Measurements from ENCODE around the gene COA8.
A peak's percentile ranks its signal among the peaks of the same experiment; 100 is the strongest.
"Not testable (repeated sequence)": the region's sequence is repeated elsewhere in the genome, so short reads cannot be mapped to it uniquely, and the experiment has no call there.

The COA8 gene

DNA sequence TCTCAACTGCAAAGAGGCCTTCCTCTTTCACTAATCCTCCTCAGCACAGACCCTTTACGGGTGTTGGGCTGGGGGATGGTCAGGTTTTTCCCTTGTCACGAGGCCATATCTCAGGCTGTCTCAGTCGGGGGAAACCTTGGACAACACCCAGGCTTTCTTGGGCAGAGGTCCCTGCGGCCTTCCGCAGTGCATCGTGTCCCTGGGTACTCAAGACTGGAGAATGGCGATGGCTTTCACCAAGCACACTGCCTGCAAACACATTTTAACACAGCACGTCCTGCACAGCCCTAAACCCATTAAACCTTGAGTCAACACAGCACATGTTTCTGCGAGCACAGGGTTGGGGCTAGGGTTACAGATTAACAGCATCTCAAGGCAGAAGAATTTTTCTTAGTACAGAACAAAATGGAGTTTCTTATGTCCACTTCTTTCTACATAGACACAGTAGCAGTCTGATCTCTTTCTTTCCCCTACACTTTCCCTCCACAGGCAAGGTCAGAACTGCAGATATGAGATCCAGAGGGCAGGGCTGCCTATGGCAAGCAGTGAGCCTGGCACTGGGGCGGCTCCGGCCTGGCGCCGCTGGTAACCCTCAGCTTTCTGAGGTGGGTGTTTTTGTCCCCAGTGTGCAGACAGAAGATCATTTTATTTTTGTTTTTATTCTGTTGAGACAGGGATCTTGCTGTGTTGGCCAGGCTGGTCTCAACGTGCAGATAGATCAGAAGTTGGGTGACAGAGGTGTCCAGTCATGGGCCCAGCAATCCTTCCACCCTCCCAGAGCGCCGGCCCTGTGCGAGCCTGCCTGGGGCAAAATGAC lies 37.1 kb upstream of the COA8 start:
- not testable (repeated sequence) for DNase-seq (ENCODE audit: low read depth in 3 of 3)

DNA sequence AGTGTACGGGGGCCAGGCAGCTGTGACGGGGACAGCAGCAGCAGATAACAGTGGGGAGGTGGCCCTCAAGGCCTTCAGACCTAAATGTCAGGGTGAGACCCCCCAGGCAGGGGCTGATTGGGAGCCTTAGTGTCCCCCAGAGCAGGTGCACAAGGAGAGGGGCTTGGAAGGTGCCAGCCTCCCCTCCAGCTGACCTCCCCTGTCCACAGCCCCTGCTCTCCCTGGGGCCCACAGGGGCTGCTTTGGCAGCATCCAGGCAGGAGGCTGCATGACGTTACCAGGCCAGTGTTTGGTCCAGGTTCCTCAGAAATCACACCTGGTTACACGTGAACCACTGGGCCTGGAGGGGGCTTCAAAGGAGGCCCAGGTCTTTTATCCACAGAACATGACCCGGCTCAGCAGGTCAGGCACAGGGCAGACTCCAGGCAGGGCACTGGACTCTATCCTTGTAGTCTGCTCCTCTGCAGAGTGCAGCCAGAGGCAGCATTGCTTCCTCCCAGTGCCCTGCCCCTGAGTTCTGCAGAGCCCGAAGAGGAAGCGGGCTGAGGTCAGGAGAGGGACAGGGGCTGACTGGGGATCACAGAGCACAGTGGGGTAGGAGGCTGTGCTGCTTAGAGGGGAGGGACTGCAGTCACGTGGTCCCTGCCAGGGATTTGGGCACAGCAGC lies 36.4 kb upstream of the COA8 start:
- DNase-seq (ENCODE audit: low read depth in 3 of 3) = no peak

DNA sequence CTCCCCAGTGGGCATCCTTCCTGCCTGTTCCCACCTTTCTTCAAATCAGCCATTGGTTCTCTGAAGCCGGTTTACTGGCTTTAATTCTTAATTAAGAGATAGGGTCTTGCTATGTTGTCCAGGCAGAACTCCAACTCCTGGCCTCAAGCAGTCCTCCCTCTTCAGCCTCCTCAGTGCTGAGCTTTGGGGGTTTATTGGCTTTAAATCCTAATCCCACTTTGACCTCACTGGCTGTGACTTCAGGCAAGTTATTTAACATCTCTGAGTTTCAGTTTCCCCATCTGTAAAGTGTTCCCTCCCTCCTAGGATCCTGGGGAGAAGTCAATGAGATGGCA lies 35.9 kb upstream of the COA8 start:
- no peak for DNase-seq (ENCODE audit: low read depth in 3 of 3)

DNA sequence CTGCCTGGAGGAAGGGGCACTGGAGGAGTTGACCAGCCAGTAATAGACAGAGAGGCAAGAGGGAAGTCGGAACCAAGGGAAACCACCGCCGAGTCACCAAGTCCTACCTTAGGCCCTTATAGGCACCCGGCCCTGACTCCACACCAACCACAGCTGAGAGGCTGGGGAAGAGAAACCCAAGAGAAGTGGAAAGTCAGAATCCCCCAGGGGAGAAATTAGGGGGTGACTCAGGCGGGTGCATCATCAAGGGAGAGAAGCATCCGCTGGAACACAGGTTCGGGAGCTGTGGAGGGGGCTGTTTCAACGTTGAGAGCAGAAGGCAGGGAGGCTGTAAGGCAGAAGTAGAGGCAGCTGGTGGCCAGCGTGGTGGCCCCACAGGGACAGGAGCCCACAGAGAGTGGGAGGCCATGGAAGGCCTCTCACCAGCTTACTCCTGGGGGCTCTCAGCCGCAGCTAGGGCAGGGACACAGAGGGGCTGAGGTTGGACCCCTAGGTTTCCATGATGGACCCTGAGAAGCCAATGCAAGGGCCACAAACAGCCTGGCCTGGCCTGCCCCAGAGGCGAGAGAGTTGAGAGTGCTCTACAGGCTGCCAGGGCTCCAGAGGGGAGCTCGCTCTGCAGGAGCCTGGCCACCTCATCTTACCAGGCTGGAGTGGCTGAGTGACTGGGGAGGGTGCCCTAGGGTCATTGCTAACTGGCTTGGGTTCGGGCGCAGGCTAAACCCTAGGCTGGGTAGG lies 35.2 kb upstream of the COA8 start:
- DNase-seq (ENCODE audit: low read depth in 3 of 3) = peak in 1 of 3 donors; percentile 35

DNA sequence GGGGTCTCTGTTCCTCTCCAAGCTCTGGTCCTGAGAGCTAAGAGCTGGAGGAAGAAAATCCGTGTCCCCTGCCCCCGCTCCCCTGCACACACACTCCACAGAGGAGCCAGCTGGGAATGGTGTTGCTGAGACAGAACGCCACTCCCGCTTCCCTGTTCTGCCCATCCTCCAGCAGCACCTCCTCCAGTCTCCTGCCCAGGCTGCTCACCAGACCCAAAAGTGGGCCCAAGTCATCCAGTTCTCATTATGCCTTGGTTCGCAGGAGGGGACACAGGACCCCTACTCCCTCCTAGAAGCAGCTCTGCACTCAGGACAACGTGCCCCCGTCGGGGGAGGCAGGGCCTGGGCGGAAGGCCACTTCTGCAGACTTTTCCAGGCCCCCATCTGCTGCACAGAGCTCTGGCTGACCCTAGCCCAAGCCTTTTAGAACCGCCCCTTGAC lies 34.6 kb upstream of the COA8 start:
- no peak for DNase-seq (ENCODE audit: low read depth in 3 of 3)

DNA sequence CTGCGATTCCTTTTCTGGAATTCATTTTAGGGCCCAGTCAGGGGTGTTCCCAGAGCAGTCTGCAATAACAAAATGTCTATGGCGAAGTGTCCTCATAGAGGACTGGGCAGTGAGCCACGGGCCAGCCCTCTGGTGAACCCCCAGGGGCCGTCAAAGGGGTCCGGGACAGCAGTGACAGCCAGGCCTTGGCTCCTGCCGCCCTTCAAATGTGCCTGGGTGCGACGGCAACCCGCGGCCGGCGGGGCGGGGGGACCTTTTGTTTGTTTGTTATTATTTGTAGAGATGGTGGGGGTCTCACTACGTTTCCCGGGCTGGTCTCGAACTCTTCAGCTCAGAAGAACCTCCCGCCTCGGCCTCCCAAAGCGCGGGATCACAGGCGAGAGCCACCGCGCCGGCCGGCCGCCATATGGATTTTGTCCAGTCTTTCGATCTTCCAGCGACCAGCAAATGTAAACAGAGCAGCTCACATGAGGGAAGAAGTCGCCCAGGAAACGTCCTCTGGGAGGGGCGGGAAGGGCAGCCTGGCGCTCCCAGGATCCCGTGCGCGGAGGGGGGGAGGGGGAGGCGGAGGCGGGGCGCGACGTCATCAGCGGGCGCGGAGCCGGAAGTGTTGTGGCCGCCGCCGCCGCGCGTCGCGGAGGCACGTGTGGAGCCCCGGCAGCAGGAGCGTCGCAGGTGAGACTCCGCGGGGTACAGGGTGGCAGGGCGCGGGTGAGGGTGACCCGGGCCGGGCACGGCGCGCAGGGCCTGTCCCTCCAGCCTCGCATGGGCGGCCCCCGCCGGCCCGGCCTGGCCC lies 34.0 kb upstream of the COA8 start, which contains the start of gene TRMT61A:
TSS of gene TRMT61A (plus strand) at position 610 of the 796 bp plus-strand sequence. CDS start 783 bp downstream, outside the sequence.
- DNase-seq (ENCODE audit: low read depth in 3 of 3) = peak; percentile 56 to 71 (median 59)

DNA sequence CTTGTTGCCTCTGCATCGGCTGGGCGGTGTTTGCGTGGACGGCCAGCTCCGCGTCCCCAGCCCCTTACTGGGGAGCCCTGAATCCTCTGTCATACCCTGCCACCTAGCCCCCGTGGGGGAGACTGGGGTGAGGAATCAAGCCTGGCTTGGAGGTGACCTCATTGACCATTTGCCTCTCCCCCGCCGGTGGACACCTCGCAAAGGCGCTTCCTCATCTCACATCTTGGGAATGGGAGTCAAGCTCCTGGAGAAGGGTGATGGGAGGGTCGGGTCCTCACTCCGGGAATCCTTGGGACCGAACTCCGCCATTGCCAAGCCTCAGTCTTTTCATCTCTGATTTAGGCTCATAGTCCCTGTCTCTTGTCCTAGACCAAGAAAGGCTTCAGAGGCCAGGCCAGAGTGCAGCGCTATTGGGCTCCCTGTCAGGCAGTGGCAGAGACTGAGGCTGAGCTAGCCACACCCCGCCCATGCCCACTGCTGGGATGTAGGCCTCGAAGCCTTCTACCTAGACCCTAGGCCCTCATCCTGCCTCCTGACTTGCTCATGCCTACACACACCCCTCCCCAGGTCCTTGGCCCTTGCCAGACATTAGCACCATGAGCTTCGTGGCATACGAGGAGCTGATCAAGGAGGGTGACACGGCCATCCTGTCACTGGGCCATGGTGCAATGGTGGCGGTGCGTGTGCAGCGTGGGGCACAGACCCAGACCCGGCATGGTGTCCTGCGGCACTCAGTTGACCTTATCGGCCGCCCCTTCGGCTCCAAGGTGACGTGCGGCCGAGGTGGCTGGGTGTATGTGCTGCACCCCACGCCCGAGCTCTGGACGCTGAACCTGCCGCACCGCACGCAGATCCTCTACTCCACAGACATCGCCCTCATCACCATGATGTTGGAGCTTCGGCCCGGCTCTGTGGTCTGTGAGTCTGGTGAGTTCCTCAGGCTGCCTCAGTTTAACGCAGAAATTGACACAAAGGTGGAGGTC lies 33.1 kb upstream of the COA8 start:
- DNase-seq (ENCODE audit: low read depth in 3 of 3) = no peak

DNA sequence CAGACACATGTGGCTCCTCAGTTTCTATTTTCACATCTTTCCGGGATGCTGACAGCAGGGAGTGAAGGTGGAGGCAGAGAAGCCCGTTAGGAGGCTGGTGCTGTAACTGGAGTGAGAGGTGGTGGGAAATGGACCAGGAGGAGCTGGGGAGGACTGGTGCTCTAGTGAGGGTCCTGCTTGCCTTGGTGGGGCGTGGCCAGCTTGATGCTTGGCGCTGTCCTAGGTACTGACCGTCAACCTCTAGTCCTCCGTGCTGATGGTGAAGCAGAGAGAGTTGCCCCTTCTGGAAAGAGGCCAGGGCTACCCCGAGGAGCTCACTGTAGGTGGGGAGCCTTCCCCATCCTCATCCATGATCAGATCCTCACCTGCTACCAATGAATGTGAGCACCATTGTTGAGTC lies 32.4 kb upstream of the COA8 start:
- no peak for DNase-seq (ENCODE audit: low read depth in 3 of 3)

DNA sequence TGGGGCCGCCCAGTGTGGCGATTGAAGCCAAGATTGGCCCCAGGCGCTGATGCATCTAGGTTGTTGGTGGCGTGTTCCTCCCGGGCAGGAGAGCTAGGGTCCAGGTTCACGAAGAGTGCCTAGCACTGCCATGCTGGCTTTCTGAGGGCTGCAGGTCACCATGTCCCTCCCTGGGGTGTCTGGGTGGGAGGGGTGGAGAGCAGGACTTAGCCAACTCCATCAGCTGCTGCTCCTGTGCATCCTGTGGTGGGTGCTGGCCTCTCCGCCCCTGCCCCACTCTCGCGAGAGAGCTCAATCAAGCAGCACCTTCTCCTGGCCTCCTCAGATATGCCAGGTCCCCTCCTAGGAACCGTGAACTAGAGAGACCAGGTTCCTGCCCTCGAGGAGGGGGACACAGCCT lies 31.9 kb upstream of the COA8 start:
- DNase-seq (ENCODE audit: low read depth in 3 of 3) = no peak

DNA sequence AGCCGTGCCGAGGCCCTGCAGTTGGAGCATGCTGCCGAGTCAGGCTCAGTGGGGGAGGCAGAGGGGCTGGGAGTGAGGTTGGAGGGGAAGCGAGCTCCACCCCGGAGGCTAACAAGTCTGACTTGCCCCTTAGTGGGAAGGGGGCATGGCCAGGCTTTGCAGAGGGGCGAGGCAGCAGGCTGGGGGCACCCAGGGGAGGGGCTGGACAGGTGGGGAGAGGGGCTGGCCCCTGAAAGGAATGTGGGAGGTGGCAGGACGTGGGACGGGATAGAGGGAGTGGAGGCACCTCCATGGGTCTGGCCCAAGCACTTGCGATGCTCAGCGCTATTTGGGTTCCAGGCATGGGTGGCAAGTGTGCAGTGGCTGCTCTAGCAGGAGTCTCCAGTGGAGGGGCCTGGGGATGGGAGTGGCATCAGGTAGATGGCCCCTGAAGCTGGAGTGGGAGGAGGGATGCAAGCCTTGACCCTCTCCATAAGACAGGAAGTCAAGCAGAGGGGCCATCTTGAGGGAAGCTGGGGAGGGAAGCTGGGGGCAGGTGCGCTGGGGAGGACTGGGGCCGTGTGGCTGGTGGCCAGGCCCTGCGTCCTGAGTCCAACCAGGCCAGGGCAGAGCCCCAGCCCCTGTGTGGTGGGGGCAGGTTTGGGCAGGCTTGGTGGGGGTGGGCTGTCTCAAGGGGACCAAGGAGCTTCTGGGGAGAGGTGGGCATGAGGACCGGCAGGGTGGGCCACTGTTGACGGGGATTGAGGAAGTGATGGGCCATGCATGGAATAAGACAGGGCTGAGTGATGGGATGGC lies 31.1 kb upstream of the COA8 start:
- DNase-seq (ENCODE audit: low read depth in 3 of 3) = no peak

DNA sequence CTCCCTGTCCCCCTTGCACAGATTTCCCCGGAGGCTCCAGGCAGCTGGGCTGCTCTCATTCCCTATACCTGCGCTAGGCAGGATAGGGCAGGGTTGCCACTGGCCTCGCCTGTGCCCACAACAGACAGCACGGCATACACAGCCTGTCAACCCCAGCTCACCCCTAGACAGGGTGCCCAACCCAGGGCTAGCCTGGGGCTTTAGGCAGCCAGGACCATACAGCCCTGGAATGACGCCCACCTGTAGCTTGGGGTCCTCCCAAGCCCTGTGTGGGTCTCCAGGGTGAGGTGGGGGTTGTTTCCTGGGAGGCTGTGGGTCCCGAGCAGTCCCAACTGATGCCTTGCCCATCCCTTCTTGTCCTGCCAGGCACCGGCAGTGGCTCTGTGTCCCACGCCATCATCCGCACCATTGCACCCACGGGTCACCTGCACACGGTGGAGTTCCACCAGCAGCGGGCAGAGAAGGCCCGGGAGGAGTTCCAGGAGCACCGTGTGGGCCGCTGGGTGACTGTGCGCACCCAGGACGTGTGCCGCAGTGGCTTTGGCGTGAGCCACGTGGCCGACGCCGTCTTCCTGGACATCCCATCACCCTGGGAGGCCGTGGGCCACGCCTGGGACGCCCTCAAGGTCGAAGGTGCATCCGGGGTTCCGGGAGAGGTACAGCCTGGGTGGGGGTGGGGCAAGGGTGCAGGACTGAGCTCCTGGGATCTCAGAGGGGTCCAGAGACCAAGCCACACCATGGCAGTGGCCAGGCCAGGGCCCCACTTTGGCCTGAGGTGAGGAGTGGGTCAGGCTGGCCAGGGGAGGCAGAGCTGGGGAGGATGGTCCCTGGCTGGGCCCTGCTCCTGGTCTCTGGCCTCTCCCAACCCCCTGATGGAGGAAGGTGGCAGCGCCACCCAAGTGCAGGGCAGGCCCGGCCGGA lies 30.3 kb upstream of the COA8 start:
- no peak for DNase-seq (ENCODE audit: low read depth in 3 of 3)

DNA sequence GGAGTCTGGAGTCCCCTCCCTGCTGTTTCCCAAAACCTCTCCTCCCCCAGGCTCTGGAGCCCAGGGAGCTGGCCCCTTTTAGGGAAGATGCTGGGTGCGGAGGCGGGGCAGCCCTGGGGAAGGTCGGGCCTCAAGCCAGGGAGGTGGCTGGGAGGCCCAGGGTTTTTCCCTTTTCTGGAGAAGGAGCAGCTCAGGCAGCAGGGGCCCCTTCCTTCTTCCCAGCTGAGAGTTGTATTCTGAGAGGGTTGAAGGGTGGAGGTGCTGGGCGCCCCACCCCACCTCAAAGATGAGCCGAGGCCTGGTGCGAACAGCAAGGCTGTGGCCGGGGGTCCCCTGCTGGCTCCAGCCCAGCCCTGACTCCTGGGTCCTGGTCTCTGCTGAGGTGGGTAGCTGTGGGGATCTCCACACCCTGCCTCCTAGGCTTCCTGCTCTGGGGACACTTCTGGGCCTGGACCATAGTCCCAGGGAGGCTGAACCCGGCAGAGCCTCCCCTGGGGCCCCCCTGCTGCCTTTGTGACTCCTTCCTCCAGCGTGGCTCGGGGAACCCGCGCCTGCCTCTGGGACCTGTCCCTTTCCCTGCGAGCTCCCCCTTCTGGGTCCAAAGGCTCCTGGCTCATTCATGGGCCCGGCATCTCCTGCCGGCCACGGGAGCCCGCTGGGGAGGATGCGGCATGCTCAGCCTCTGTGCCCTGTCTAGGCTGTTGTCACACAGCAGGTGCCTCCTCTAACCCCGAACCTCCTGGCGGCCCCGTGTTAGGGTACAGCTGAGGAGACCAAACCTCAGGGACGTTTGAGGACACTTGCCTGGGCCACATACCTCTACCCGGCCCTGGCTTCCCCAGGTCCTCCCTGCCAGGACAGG lies 29.4 kb upstream of the COA8 start:
- no peak for DNase-seq (ENCODE audit: low read depth in 3 of 3)

DNA sequence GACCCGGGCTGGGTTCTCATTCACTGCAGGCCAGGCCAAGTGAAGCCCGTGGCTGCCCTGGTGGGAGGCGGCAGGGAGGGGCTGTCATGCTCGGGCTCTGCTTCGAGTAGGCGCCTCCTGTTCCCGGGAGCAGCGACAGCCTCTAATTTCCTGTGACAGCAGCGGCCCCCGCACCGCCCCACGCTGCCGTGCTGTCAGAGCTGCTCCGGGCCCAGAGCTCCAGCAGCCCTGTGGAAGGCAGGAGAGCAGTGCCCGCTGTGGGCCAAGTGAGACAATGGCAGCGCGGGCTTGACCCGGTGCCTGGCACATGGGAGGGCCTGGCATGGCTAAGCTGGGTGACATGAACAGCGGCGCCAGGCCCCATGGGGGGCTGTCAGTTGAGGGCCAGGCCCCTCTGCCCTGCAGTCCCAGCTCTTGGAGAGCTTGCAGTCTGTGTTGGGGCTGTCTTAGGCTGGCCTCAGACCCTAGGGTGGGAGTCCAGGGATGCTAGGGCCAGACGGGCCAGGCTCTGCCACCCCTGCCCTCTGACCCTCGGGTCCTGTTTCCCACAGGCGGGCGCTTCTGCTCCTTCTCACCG lies 28.7 kb upstream of the COA8 start:
- no peak for DNase-seq (ENCODE audit: low read depth in 3 of 3)

DNA sequence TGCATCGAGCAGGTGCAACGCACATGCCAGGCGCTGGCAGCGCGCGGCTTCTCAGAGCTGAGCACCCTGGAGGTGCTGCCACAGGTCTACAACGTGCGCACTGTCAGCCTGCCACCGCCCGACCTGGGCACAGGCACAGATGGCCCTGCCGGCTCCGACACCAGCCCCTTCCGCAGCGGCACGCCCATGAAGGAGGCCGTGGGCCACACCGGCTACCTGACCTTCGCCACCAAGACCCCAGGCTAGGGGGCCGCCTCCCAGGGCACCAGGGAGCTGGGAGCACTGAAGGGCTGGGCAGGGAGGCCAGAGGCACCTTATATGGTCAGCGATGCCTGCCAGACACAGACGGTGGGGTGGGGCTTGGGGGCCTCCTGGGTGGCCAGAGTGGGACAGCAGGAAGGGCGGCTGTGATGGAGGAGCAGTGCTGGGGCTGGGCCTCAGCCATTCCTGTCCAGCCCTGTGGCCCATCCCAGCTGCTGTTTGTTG lies 28.1 kb upstream of the COA8 start:
- DNase-seq (ENCODE audit: low read depth in 3 of 3) = no peak

DNA sequence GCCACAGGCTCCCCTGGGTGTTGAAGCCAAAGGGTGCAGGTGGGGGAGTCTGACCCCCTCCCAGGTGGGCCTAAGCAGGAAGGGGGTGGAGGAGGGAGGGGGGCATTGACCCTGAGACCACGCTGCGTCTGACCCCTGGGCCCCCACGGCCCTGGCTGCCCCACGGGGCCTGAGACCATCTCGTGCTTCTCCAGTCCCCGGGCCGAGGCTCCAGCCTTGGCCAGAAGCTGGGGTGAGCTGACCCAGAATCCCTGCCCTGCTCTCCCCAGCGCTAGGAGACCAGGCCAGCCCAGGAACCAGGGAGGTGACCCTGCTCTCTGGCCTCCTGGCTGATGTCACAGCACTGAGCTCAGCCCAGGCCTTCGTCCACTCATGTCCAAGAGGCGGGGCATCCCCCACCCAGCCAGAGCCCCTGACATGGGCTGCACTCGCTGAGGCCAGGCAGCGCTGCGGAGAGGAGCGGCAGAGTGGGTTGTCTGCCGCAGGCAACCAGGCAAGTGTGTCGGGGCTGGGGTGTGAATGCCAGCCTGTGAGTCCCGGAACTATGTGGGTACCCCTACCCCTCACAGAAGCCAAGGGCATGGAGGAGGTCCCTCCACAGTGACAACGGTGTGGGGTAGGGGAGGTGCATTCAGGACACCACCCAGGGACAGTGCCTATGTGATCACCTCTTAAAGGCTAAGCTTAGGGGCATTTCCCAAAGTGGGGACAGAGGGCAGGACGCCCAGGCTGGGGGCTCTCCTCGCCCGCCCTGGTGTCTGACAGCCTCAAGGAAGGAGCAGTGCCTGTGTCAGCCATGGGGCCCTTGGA lies 27.5 kb upstream of the COA8 start:
- DNase-seq (ENCODE audit: low read depth in 3 of 3) = no peak

DNA sequence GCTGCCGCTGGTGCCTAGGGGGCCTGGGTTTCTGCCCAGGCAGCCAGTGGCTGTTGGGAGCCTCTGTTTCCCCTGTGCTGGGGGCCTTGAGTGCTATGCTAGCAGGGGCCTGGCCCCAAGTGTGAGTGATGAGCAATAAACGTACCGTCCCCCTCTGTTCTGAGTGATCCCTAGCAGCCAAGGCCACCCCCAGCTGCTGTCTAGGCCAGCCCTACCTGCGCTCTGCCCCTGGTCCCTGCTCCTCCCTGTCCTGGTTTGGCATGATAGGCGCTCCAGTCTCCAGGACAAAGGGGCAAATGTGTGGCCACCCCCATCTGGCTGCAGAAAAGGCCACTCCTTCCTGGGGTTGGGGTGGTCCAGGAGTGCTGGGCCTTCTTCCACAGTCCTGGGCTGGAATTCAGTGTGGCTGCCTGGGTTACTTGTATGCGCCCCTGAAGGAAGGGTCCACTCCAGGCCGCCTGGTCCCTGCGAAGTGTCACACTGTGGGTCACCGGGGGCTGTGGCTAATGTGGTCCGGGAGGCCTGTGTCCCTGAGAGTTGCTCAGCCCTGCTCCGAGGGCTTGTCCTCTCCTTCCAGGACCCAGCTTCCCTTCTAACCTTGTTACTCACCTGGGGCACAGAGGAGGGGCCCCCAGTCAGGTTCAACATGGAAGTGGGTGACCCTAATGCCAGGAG lies 26.7 kb upstream of the COA8 start:
- DNase-seq (ENCODE audit: low read depth in 3 of 3) = no peak
